Testis (tissue), 2 donors: ENCODE measurements around the gene GPATCH2L.

ENCODE experiments used
- CTCF ChIP-seq, 3 experiments: fragments of 450-650 bp in 2 of 3; fragments of 200-600 bp in 1 of 3; sonication (generic) in 1 of 3; IDR thresholded peaks; one replicate each; pipeline ENCODE4 v1.5.1; 2016 to 2019; ENCODE audit warnings: antibody characterized with exemption in 3 of 3, mild to moderate bottlenecking in 2 of 3, moderate library complexity in 1 of 3
- POLR2A ChIP-seq: fragments of 450-650 bp; IDR thresholded peaks from one replicate; pipeline ENCODE4 v1.6.1; 2017; ENCODE audit warnings: antibody characterized with exemption, mild to moderate bottlenecking, moderate library complexity

DNA sequence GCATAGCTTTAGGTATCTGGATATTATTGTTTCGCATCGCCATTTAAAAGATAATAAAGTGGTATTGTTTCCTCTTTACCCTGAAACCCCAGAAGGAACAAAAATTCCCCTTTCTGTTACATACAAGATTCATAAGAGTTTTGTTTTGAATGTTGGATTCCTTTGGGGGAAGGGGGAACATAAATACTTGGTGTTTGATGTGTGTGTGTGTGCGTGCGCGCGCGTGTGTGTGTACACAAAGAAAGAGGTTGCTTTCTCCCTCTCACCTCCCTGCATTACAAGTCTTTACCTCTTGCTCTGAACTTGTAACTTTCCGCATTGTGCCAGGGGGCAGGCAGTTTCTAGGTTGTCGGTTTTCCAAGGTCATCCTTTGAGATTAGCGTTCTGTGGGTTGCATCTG, 76.4 kb downstream of the GPATCH2L start:
- no peak for TF ChIP-seq CTCF (IDR thresholded peaks at IDR 0.05)
- TF ChIP-seq POLR2A, result no peak
